OCI-LY7 (cell line): ENCODE measurements around the gene SOD3.

Source experiments
- CTCF ChIP-seq: fragments of 200-600 bp; sonication (generic); conservative IDR thresholded peaks from 2 replicates; pipeline ENCODE4 v1.5.1; 2014; ENCODE audit warnings: mild to moderate bottlenecking, antibody characterized with exemption, low read length, moderate library complexity, mixed read lengths
- EZH2phosphoT487 ChIP-seq: fragments of 200-600 bp; sonication (generic); IDR thresholded peaks from 2 replicates; pipeline ENCODE4 v1.6.1; 2018; ENCODE audit warnings: low read depth, borderline replicate concordance, mild to moderate bottlenecking, mixed run types, antibody characterized with exemption, low read length, moderate library complexity, mixed read lengths

GRCh38 chr4:24835696-24836095 is 40.3 kb downstream of the SOD3 start:
- no peak for TF ChIP-seq CTCF
- TF ChIP-seq EZH2phosphoT487, result no peak
